IPS-NIHi7 (cell line): ENCODE results near the gene OMA1.
A peak's percentile ranks its signal among the peaks of the same experiment; 100 is the strongest.

Source experiments
- DNase-seq: peaks from one replicate; pipeline ENCODE4 v3.0.0; 2012; ENCODE audit warnings: mixed read lengths; ENCODE audit errors: extremely low spot score

The OMA1 gene

GRCh38 chr1:58459911-58460310, 86.6 kb downstream of the OMA1 start:
- DNase-seq, result no peak

GRCh38 chr1:58457023-58457635, 89.4 kb downstream of the OMA1 start:
- no peak for DNase-seq

GRCh38 chr1:58456470-58456869, 90.1 kb downstream of the OMA1 start:
- no peak for DNase-seq

GRCh38 chr1:58454807-58455206, 91.7 kb downstream of the OMA1 start:
- DNase-seq, result no peak

DNA sequence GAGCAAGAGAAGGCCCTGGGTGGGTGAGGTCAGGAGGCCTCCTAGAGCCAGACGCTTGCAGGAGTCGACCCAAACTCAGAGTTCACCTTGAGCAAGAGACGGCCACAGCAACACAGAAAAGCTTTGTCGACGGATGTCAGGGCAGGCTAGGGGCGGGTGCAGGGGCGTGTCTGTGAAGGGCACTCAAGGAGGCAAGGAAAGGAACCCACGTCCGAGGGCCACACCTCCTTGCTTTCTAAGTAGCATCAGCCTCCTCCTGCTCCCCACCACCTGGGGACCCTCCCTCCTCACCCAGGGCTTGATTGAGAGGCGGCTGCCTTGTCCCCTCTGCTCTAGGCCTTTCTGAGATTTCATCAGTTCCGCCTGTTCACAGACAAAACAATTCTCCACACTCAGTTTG, 92.1 kb downstream of the OMA1 start:
- peak; percentile 35 for DNase-seq

DNA sequence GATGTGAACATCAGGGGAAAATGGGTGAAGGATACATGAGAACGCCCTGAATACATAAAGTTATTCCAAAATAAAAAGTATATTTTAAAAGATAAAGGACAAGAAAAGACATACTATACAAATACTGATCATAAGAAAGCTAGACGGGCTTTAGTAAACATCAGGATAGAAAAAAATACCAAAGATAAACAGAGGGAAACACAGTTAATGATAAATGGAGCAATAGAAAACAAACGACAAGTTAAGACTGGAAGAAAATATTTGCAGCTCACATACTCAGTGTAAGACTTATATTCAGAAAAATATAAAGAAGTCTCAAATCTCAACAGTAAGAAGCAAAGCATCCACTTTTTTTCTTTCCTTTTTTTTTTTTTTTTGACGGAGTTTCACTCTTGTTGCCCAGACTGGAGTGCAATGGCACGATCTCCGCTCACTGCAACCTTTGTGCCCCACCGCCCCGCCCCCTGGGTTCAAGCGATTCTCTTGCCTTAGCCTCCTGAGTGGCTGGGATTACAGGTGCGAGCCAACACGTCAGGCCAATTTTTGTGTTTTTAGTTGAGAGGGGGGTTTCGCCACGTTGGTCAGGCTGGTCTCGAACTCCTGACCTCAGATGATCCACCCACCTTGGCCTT, 94.8 kb downstream of the OMA1 start:
- DNase-seq, result no peak

- DNase-seq, result no peak
These were observed 98.6 kb downstream of the OMA1 start for GRCh38 chr1:58447886-58448285.

DNA sequence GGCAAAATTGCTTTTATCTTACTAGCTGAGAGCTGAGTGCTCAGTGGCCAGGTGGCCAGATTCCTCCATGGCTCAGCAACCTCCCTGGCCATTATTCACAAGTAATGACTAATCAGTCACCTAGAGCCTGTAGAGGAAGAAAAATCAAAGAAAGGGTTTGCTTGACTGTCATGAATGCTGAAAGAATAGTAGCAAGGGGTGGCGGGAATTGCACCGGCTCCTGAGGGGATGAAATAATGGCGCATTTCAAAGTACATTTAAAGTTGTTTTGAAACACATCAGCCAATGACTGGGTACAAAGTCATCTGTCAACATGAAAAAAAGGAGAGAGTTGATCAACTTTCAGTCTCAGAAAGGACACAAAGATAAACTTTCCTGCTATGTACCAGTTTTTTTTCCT, 99.5 kb downstream of the OMA1 start:
- DNase-seq, result no peak

GRCh38 chr1:58446368-58446767, 100.2 kb downstream of the OMA1 start:
- no peak for DNase-seq

DNA sequence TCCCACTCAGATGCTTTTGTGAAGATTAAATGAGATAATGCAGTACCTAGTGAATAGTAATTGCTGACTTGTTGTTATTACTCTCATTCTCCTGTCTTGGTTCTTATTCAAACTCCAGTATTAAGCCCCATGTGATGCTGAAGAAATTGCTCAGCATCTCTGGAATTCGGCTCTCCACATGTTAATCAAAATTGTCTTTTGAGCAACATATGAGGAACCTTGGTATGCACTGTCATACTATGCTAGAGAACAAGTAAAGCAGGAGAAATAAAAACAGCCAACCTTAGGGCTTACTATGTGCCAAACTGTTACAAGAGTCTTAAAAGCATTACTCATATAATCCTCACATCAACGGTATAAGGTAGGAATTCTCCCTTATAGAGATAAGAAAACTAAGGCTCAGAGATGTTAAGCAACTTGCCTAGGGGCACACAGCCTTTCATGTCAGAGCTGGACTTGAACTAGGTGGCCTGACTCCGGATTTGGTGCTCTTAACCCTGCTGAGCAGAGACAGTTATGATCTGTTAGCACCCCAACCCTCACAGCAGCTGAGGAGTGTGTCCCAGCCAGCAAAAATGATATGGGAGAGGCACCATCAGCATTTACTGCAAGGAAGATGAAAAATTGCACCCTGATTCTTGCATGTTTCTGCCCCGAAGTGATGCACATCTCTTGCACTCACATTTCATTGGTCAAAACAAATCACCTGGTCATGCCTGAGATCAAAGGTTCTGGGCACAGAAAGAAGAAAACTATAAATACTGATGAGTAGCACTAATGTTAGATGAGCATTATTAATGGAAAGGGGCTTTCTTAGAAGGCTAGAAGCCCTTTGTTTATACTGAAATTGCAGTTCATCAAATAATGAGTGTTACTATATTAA, 102.3 kb downstream of the OMA1 start:
- DNase-seq, result no peak

DNA sequence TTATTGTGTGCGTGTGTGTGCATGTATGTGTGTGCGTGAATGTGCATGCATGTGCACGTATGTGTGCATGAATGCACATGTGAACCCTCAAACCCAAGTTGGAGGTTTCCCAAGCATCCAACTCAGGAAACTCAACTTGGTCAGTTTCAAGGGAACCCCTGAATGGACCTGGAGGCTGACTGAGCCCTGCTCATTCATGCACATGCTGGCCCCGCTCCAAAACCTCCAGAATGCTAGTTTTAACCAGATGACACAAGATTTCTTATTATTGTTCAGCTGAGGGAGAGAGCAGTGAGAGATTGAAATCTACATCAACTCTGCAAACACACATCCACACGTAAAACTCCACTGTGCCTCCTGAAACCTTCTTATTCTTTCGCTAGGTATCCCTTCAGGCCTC, 104.4 kb downstream of the OMA1 start:
- DNase-seq, result no peak

- DNase-seq, result no peak
These were observed 104.8 kb downstream of the OMA1 start for GRCh38 chr1:58441699-58442098.

- no peak for DNase-seq
These were observed 105.8 kb downstream of the OMA1 start for GRCh38 chr1:58440696-58441095.

GRCh38 chr1:58439946-58440345, 106.6 kb downstream of the OMA1 start:
- no peak for DNase-seq

DNA sequence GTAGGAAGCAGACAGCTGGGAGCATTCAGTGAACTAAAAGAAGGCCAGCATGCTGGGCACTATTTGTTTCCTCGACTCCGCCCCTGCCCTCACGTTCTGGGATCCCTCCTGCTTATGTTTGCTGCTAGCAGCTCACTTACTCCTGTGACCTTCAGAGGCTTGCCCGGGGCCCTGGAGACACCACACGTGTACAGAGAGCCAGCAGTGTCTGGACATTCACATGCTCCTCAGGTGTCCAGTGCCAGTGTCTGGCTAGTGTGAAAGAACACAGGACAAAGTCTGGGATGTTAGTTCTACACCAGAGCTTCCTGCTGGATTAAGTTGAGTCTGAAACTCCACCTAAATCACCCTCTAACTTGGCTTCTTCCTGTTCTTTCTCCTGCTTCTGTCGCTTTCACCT, 108.1 kb downstream of the OMA1 start:
- DNase-seq, result no peak

DNA sequence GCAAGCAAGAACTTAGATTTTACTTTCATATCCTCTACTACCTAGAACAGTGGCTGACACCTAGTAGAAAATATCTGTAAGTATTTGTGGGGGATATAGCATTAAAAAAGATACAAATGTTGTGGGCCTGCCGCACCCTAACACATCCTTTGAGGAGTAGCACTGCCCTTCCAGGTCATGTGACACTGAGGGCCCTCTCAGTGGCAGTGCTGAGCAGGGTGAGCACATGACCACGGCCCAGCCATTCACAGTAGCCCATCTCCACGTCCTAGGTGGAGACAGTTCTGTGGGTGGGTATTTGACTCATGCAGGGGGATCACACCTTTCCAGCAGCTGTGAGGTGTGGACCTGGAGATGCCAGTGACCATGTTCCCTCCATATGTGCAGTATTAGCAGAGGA, 108.9 kb downstream of the OMA1 start:
- DNase-seq, result peak; percentile 24

DNA sequence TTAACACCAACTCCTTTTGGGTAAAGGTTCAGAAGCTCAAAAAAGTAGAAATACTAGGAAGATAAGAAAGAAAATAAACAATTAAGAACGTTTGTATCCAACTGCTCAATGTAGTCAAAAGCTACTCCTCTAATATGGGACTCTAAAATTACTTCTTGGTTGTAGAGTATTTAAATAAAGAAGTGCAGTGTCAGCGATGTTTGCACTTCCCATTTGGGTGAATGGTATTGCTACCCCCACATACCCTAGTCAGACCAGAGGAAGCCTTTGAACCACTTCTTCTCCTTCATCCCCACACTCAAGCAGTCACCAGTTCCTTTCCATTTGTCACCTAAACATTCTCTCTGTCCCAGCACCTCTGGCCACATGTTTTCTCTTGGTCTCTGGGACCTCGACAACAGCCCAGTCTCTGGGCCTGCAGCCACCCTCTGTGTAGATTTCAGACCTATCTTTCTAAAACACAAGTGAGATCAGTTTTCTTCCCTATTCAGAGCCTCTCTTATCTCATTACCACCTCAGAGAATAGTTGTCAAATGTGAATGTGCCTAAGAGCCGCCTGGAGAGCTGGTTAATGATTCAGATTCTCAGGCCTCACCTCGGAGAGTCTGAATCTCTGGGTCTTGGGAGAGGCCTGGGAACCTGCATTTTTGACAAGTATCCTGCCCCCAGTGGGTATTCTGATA, 109.8 kb downstream of the OMA1 start:
- no peak for DNase-seq

- no peak for DNase-seq
These were observed 111.2 kb downstream of the OMA1 start for GRCh38 chr1:58435376-58435775.

DNA sequence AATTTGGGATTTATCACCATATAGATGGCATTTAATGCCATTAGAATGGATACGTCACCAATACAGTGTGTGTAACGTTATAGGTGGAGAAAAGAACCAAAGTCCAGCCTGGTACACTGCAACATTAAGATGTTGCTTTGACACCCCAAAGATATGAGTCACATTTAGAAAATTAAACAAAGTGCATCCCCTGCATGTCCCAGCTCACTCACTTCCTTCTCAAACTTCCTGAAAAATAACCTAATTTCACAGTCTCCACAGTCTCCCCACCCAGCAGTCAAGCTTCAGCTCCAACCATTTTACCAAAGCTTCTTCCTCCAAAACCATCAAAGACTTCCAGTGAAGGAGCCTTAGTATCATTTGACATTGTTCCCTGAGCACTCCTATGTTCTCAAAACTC, 111.9 kb downstream of the OMA1 start:
- no peak for DNase-seq

GRCh38 chr1:58434181-58434580, 112.3 kb downstream of the OMA1 start:
- DNase-seq, result no peak

DNA sequence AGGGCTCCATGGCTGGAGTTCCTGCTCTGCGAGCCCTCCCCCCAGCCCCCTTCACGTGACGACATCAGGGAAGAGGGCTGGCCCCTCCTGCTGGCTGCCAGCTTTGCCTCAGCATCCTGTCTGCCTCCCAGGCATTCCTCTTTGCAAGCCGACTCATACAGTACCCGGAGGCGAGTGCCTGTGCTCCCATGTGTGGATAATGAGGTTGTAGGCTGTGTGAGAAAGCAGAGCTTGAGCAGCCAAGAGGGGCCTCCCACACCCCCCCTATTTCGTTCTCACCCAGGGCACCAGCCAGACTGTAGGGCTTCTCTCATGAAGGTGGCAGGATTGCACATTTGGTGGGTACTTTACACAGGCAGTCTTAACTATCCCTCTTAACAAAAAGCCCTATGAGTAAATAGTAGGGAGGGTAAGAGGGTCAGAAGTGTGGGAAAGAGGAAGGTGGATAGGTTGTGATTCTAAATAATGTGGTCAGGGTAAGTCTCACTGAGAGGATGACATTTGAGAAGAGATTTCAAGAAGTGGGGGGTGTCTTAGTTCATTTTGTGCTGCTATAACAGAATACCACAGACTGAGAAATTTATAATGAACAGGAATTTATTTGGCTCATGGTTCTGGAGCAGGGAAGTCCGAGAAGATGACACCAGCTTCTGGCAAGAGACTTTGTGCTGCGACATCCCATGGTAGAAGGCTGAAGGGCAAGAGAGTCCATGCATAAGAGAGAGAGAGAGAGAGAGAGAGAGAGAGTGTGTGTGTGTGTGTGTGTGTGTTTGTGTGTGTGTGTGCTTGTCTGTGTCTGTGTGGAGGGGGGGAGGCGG, 113.5 kb downstream of the OMA1 start:
- peak; percentile 91 for DNase-seq
